HG02973 (cell line): ENCODE measurements around the gene SV2C.
A peak's percentile ranks its signal among the peaks of the same experiment; 100 is the strongest.
"Not testable (repeated sequence)": the region's sequence is repeated elsewhere in the genome, so short reads cannot be mapped to it uniquely, and the experiment has no call there.

Experiments used
- ATAC-seq: cut with Tn5 transposase; IDR thresholded peaks from one replicate; pipeline ENCODE4 v1.9.1; 2021; ENCODE audit warnings: moderate library complexity; ENCODE audit not compliant: unreplicated experiment

The SV2C gene

DNA sequence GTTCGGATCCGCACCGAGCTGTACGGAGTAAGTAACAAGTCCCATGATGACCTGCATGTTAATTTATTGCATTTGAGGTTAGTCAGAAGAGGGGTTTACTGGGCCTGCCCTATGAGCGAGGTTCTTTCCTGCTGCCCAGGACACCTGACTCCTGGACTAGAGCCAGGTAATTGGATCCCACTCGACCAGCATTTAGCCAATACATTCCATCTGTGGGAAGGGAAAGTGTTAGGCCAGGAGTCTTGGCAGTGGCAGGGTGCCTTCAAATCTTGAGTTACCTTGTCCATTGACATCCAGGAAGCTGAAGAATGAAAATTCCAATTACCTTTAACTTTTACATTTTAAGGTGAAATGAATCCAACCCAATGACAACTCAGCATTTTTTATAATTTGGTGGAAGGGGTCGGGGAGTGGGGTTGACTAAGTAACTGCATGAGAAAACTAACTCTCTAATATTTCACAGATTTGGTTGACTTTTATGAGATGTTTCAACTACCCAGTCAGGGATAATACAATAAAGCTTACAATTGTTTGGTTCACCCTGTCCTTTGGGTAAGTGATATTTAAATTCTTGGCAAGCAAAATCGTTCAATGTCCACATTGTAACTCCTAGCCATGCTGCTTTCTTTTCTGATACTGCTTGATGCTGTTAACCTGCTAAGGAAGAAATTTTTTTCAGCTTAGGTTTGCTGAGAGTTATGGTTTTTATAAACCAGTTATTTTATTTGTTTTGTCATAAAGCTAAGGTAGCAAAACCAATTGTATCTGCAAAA is 208.3 kb downstream of the SV2C start:
- no peak for ATAC-seq

DNA sequence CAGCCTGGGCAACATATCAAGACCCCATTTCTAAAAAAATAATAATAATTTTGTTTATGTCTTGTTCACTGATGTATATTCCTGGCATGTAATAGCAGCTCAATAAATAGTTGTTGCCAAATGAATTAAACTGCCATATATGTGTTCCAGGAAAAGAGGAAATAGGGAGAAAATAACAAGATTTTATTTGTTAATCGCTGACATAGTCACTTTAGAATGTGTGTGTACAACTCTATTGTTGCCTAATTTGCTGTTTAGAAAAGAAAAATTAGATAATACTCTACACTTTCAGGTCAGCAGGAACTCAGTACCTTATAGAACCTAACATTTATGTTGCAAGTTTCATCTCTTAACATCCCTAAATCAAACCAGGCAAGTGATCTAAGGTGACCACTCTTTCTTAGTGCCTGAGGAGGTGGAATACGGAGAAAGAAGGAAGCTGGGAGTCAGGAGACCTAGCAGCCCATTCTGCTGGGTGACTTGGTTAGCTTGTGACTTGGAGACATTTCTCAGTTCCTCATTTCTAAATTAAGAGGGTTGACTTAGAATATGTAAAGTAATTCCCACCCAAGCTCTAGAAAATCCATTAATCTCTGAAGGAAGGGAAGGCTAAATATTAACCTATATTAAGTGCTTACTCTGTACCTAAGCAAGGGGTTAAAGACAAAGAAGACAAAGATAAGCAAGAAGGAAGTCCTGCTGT is 209.6 kb downstream of the SV2C start:
- peak; percentile 62 for ATAC-seq

DNA sequence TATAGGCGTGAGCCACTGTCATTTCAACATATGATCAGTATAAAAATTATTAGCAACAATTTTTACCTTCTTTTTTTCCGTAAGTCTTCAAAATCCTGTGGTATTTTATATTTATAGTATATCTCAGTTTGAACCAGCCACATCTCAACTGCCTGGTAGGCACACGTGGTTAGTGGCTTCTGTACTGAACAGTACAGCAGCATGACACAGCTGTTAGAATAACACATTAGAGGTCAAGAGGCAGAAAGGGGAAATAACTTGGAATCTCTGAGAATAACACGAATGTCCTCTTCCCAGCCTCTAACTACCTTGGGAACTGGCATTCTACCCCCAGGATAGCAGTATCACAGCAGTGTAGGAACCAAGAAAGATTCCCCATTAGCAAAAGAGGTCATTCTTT is 211.4 kb downstream of the SV2C start:
- ATAC-seq: no peak

DNA sequence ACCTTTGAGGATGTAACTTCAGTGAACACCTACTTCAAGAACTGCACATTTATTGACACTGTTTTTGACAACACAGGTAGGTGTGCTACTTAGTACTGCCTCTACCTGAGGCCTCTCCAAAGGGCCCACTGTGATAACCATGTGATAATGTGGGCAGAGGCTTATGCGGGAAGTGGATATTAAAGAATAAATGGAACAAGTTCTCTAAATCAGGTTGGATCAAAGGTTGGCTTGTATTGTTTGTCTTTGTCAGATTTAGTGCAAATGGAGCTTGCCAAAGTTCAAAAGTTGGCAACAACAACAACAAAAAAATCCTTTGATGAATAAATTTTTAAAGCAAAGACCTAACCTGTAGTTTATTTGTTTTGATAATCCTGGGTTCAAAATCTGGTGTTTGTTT is 215.7 kb downstream of the SV2C start:
- ATAC-seq: no peak

DNA sequence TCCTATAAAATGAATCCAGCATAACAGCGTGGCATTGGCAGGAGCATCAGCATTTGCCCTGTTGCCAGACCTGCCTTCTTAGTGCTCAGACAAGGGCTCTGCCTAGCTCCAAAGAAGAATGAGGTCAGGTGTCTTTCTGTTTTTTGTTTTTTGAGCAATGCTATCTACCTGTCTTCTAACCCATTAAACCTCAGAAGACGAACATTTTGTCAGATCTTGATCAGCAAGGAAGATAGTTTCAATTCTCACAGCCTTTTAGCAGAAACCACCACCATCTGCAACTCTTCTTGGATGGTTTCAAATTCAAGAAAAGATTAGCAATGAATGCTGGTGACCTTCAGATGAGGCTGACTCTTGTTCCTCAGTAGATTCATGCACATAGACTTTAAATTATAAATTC is 216.4 kb downstream of the SV2C start:
- ATAC-seq: no peak

DNA sequence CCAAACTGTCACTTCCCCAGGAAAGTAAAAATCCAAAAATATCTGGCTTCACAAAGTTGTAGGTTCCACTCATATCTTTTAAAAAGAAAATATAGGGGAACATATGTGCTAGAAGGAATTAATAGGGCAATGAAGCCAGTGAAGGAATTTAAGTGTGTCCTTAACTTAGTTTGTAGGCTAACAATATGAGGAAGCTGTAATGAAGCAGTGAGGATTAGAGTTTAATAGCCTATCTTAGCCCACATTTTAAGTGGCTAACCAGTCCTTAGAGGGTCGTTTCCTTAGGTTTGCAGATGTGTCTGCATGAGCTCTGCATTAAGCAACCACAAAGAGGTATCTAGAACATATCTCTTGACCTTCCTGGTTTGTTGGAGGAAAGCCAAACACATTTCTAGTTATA is 218.7 kb downstream of the SV2C start:
- not testable (repeated sequence) for ATAC-seq

DNA sequence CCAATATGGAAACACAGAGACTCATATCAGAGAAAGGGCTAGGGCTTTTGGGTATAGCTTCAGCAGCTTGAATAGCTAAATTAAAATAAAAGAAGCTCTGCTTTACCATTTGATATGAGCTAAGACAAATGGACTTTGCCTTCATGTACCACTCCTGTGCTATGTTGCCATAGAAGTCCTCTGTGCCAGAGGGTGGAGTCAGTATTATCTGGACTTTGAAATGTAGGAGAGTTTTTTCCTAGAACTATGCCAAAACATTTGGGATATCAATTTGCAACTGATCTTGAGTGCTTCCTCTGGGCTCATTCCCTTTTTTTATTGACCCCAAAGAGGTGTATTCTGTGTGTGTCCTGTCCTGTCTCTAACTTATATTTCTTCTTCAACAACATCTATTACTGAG is 219.5 kb downstream of the SV2C start:
- not testable (repeated sequence) for ATAC-seq

DNA sequence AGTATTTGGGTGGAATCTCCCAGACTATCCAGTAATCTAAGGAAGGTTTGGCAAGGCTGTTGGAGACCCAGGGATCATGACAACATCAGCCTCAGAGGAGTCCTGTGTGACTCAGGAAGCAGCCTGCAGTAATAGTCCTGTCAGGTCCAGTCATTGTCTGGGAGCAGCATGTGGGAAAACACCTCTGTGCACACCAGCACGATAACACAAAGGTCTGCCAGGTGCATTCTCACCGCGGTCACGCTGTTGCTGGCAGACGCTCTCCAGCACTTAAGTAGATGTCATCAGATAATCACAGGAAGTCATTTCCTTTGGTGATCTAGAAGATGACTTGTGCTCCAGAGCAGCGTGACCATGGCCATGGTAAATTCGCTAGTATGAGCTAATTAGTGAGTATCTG is 220.7 kb downstream of the SV2C start:
- no peak for ATAC-seq

DNA sequence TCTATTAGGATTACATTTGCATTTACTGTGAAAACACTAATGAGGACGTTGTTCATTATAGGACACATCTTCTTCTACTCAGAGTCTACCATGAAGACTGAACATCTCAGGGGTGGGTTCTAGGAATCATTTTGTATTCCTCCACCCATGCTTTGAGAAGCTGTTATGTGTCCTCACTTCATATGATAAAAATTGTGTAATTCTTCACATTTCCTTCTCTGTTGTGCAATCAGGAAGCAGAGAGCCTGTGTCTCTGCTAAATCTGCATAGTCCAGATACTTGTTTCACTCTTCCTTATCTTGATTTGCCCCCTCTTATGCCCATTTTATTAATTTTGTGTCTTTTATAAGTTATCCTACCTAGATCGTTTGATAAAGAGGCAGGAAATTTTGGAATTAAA is 222.1 kb downstream of the SV2C start:
- ATAC-seq: no peak

DNA sequence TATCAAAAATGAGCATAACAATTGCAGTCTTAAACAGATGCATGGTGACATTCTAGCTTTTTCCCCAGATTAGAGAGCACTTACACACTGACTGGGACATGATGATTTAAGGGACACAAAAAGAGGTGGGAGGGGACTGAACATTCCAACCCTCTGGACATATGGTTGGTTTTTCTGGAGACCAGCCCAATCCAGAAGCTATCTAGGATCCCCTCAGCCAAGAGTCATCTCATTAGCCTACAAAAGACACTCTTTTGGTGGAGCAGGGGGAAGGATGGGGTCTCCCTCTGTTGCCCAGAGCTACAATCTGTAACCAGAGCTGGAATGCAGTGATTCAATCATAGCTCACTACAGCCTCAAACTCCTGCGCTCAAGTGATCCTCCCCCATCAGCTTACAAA is 222.6 kb downstream of the SV2C start:
- ATAC-seq: no peak

DNA sequence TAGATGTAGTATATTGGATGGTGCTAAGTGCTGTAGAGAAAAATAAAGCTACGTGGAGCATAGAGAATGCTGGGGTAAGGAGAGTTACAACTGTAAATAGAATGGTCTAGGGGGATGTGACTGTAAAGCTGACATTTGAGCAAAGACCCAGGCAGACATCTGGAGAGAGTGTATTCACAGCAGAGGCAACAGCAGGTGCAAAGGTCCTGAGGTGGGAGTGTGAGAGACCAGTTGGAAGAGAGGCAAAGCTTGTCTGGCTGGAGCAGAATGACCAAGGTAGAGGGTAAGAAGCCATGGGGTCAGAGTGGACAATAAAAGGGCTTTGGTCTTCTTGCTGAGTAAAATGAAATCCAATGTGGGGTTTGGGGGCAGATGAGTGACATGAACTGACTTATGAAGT is 227.0 kb downstream of the SV2C start:
- no peak for ATAC-seq

DNA sequence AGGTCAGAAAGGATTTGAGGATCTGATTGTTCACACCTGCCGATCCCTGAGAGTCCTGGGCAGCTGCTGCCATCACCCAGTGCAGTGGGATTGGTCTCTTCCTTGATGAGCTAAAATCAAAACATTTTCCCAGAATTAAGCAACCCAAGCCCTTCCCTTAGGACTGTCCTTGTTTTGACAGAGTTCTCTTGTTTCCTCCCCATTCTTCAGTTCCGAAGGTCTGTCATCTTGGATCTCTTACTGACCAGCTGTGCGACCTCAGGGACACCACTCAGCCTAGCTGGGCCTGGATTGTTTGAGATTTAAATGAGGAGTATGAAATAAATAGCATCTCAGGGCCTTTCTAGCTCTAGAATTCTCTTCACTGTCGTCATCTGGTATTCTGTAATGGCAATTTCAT is 229.6 kb downstream of the SV2C start:
- ATAC-seq: no peak

DNA sequence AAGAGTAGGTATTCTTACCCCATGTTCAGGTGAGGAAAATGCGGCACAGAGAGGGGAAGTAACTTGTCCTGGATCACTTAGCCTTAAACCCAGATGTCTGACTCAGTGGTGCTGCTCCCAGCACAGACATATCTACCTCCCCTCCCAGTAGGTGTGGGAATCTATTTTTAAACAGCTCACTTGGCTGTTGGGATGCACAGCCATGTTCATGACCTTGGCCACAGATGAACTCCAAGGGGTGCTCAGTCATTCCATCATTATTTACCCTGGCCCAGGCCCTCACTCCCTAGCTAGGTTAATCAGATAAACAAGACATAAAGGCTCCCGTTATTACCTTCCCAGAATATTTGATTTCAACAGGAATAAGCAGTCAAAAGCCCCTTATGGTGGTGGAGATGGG is 231.5 kb downstream of the SV2C start:
- ATAC-seq: no peak

DNA sequence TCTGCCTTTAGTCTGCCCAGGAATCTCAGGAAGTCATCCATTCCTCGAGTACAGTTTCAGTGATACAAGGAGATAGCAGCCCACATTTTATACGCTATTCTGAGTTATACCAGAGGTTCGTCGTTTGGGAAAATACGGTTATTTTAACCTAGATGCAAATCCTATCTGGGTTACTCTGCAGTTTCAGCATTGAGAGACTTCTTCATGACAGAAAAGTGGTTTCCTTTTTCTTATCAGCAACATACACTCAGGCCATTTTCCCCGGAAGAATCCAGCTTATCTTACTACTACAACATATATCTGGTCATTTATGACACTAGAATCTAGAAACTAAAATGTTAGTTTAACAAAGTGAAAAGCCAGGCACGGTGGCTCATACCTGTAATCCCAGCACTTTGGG is 236.5 kb downstream of the SV2C start:
- no peak for ATAC-seq

DNA sequence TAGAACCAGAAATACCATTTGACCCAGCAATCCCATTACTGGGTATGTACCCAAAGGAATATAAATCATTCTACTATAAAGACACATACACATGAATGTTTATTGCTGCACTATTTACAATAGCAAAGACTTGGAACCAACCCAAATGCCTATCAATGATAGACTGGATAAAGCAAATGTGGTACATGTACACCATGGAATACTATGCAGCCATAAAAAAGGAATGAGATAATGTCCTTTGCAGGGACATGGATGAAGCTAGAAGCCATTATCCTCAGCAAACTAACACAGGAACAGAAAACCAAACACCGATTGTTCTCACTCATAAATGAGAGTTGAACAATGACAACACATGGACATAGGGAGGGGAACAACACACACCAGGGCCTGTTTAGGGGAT is 240.3 kb downstream of the SV2C start:
- ATAC-seq: not testable (repeated sequence)

DNA sequence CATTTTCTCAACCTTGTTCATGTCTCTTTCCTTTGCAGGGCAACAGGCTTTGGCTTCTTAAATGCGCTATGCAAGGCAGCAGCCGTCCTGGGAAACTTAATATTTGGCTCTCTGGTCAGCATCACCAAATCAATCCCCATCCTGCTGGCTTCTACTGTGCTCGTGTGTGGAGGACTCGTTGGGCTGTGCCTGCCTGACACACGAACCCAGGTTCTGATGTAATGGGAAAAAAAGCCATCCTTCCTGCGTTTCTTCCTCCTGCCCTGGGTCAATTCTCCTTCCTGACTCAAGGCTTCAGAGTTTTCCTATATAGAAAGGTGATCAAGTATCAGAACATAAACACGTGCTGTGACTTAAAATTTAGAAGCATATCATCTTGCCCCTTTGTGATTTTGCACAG is 242.1 kb downstream of the SV2C start:
- ATAC-seq: no peak

DNA sequence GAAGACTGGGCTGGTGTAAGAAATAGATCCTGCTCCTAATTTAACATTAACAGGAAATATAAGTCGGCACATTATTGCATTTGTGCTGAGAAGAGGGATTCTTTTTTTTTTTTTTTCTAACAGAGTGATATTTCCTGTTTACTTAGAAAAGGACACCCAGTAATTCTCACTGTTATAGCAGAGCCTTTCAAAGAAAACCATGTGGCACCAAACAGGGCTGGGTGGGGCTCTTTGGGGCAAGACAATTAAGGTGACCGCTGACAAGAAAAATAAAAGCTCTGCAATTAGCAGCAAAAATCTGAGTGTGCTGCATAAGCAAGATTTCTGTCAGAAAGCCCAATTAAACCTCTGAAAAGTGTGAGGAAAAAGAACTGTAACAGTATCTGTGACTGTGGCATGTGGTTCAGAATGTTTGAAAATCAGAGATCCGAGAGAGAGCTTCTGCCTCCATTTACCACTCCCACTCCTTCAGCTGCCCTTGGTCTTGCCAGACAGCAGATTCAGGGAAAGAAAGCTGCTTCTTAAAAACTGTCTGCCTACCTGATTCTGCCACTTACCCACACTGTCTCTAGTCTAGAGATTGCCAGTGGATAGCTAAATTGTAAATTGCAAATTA is 242.8 kb downstream of the SV2C start:
- no peak for ATAC-seq

DNA sequence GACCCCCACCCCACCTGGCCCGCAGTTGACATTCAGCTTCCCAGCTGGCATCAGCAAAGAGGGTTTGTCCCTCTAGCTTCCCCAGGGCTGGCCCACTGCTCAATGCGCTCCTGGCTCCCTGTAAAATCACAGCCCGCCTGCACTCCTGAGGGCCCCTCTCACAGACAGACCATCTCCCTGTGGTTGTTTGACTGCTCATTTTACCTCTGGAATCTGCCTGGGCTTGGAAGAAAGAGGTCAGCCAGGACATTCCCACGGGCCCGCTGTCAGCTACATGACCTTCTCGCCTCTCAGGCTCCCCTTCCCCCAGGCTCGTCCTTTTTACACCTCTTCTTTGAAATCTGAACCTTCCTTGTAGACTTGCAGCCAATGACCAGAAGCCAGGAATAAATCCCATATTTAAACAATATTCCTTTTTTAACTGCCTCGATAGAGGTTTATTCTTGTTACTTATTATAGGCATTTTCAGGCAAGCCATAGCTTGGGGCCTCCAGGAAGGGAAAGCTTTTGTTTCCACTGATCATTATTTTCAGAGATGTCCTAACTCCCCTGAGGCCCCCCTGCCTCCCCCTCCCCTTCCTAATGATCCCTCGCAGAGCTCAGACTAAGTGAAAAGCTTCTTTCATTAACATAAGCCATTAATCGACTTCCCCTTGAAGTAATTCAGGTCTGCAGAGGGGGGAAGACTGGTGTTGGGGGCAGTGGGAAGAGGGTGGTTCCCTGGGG is 243.6 kb downstream of the SV2C start:
- no peak for ATAC-seq

DNA sequence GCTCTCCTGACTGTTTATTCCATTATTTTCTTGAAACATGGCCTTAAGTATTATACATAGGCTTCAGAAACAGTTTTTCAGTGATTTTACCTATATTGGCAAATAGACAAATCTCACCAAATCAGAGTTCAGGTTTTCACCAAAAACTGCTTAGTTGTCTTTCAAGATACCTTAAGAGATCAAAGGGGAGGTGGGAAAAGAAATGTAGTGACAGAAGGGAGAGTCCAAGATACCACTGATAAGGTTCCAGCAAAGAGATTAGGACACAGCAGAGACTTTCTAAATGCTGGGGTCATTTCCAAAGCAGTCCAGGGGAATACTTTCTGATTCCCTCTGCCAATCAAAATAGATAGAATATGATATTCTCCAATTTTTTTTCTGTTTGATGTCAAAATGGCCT is 246.2 kb downstream of the SV2C start:
- ATAC-seq: no peak

DNA sequence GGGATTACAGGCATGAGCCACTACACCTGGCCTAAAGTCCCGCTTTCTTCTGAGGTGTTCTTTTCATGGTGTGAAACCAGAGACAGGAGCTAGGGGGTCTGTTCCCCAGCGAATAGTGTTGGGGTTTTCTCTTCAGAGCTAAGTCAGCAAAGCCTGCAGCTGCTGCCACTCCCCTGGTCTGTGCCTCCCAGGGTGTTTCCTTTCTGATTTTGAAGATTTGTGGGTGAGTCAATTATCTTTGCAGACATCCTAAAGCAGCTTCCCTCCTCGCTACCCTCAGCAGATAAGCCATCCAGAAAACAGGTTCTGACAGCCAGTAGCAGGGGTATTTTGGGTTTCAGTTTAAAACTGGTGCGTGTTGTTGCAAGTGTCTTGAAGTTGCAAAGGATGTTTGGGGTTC is 247.9 kb downstream of the SV2C start:
- no peak for ATAC-seq

DNA sequence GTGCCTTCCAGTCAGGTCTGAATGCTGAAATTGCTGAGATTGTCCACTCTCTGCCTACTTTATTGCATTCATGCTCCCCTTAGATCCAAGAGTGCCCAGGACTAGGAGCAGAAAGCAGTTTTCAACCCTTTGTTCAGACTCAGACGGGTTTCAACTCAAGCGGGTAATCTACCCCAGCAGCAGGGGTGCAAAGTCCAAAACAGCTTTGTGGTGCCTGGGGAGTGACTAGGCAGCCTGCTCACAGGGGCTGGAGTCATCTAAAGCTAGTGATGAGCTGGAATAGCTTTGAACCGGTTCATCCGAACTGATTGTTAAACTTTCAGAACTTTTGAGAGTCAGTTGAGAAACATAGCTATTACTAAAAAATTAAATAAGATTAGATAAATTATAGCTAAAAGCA is 248.9 kb downstream of the SV2C start:
- no peak for ATAC-seq
